CD4-positive, alpha-beta T cell treated with Interleukin-12 subunit alpha and Interleukin-12 subunit beta, for 1 hour (primary cell): ENCODE data around the gene PEX19.
"Not testable (repeated sequence)": the region's sequence is repeated elsewhere in the genome, so short reads cannot be mapped to it uniquely, and the experiment has no call there.

Experiments
- DNase-seq: peaks from one replicate; pipeline ENCODE4 v3.0.0-alpha.2; 2020

The PEX19 gene, protein sequence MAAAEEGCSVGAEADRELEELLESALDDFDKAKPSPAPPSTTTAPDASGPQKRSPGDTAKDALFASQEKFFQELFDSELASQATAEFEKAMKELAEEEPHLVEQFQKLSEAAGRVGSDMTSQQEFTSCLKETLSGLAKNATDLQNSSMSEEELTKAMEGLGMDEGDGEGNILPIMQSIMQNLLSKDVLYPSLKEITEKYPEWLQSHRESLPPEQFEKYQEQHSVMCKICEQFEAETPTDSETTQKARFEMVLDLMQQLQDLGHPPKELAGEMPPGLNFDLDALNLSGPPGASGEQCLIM

DNA sequence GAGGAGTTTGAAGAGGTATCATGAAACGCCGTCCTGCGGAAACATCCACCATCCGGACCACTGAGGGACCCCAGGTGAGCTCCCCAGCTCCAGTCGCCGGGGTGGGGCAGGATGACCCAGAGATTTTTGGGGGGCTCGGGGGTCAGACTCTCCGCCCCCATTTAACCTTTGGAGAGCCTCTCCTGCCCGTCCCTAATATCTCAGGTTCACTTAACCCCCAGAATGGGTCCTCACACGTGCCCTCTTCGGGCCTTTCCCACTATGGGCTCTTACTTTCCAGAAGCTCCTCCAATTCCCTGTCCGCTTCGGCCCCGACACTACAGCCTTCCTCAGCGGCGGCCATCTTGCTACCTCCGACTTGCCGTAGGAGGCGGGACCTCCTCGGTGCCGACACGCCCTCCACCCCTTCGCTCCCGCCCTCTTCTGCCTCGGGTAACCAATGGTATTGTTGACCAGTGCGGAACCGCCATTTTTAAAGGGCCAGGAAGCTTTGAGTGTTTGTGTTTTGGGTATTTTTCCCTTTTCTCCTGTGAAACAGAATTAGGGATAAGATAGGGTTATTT lies at the start of gene PEX19:
Gene PEX19, minus strand, starts transcription at position 352 of the 563 bp plus-strand sequence. Its CDS starts 9 bp downstream, at position 343.
- peak; percentile 93 for DNase-seq

- DNase-seq: no peak
Observed at GRCh38 chr1:160332516-160332915, 47.6 kb upstream of the PEX19 start.

GRCh38 chr1:160330119-160330518 lies 45.2 kb upstream of the PEX19 start:
- no peak for DNase-seq

- DNase-seq: no peak
Observed at GRCh38 chr1:160328184-160328583, 43.3 kb upstream of the PEX19 start.

DNA sequence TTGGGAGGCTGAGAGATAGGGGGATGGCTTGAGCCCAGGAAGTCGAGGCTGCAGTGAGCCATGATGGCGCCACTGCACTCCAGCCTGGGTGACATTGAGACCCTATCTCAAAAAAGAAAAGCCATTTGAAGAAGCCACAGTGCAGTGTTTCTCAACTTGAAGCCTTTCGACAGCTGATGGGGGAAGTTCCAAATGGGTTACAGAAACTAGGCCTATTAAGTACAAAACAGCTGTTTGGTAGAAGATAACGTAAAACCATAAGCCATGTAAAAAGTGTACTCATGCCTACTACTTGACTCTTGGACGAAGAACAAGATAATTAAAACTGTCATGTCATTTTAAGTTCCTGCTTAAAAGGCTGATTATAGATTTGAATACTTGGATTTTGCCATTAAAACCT lies 41.5 kb upstream of the PEX19 start:
- no peak for DNase-seq

- DNase-seq: no peak
Observed at GRCh38 chr1:160325252-160325651, 40.3 kb upstream of the PEX19 start.

DNA sequence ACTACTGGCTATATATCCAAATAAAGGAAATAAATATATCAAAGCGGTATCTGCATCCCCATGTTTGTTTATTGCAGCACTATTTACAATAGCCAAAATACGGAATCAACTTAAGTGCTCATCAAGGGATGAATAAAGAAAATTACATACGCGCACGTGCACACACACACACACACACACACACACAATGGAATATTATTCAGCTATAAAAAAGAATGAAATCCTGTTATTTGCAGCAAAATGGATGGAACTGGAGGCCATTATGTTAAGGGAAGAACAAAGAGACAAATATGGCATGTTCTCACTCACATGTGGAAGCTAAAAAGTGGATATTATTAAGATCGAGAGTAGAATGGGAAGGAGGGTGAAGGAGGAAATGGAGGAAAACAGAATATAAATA lies 37.9 kb upstream of the PEX19 start:
- no peak for DNase-seq

GRCh38 chr1:160315359-160315758 lies 30.4 kb upstream of the PEX19 start:
- DNase-seq: no peak

DNA sequence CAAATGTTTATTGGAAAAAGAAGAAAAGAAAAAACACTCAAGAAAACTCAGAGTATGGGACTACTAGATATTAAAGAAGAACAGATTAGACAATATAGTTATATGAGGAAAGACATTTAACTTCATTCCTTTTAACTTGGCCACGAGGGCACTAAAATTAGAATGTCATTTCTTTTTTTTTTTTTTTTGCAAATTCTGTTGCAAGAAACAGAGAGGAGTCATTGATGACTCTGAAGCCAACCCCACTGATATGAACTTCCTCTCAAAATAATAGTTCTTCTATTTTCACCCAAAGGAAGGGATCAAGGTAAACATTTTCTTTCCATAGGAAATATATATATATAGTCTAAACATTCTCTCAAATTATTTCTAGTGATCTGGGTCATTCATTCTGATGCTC lies 24.6 kb upstream of the PEX19 start:
- DNase-seq: no peak

DNA sequence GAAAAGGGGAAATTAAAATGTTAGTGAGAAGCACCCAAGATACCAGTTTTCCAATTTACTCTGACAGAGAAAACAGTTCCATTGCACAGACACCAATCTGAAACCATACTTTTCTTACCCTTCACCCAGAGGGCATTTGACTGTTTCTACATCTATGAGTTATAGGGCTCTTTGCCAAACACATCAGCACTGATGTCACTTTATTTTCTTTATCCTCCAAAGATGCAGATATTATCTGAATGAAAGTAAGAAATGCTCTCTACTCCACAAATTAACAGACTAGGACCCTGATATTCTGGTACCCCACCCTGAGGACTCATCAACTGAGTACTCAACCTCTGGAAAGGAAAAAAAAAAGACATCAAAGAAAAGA lies 24.2 kb upstream of the PEX19 start:
- no peak for DNase-seq

DNA sequence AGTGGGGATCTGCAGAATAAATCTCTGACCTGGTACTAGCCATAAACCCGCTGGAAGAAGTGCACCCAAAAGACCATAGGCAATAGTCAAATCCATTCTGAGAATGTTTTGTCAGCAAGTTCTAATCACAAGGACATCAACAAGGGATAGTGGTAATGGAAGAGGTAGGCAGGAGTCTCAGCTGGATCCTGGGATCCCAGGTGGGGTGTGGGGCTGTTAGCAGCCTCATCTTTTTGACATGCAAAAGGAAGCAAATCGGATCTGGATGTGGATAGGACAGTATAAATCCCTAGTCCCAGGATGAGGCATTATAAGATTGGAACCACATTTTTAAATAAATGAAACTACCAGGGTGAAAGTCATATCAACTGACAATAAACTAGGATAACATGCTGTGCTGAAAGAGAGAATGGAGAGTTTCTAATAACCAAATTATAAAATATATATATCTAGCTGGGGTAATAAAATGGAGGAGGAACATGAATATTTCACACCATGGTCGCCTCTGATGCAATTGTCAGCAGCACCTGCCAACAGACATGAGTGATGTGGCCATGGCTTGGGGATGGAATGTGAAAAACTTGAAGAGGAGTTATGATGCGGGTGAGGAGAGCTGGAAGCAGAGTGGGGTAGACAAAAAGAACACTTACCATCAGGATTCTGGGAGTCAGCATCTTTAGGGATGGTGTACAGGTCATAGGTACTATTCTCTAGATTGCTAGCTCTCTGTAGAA lies 23.7 kb upstream of the PEX19 start:
- DNase-seq: no peak

DNA sequence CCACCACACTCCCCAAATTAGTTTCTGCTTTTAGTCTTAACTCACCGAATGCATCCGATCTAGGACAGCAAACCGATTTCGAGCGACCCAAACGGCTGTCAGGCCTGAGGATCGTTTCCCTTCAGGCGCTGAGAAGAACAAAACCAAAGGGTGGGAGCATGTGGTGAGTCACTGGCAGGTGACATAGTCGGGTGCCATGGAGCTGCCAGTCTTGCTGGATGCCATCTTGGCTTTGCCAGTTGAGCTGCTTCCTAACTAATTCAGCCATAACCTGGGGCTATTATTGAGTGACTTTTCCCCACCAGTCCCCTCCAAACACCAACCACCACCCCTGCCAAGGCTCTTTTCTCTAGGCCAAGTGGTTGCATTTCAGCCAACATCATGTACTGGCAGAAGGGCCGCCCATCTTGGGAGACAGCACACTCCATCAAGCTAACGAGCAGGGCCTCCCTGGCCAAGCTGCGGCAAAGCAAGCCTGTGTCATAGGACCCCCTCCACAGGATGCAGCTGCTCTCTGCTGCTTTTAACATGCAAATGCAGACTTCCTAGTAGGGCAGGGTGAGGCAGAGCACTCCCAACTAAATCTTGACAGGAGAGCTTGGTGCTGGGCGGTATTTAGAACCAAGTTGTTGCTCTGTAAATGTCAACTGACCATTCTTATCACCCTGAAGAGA lies 22.3 kb upstream of the PEX19 start:
- no peak for DNase-seq

GRCh38 chr1:160300173-160300572 lies 15.2 kb upstream of the PEX19 start:
- no peak for DNase-seq

GRCh38 chr1:160296036-160296435 lies 11.1 kb upstream of the PEX19 start:
- no peak for DNase-seq

DNA sequence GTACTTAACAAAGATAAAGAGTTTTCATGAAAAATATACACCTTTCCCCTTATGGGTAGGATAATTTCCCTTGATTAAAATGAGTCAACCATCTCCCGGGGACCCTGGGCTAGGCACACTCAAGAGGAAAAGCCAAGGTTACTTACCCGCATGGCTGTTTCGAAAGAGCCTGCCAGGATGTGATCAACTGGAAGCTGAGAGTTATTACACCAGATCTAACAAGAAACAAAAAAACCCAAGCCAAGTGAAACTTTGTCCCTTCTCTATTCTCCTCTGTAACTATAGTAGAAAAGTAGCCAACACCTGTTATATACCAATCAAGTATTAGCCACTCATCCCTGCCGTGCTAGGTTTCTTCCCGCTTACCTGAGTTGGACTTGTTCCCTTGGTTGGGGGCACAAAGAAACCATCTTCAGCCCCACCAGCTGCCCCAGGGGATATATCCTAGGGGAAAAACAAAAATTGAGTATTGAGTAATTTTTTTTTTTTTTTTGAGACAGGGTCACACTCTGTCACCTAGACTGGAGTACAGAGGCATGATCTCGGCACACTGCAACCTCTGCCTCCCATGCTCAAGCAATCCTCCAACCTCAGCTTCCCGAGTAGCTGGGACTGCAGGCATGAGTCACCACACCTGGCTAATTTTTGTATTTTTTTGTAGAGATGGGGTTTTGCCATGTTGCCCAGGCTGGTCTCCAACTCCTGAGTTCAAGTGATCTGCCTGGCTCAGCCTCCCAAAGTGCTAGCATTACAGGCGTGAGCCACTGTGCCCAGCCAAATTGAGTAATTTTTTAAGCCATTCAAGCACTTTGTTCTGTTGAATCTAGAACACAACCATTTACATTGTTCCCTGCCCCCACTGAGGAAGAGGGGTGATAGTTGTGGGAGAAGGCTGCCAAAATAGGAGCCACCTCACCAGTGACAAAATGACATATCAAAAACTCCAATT lies 8.4 kb upstream of the PEX19 start:
- DNase-seq: no peak

DNA sequence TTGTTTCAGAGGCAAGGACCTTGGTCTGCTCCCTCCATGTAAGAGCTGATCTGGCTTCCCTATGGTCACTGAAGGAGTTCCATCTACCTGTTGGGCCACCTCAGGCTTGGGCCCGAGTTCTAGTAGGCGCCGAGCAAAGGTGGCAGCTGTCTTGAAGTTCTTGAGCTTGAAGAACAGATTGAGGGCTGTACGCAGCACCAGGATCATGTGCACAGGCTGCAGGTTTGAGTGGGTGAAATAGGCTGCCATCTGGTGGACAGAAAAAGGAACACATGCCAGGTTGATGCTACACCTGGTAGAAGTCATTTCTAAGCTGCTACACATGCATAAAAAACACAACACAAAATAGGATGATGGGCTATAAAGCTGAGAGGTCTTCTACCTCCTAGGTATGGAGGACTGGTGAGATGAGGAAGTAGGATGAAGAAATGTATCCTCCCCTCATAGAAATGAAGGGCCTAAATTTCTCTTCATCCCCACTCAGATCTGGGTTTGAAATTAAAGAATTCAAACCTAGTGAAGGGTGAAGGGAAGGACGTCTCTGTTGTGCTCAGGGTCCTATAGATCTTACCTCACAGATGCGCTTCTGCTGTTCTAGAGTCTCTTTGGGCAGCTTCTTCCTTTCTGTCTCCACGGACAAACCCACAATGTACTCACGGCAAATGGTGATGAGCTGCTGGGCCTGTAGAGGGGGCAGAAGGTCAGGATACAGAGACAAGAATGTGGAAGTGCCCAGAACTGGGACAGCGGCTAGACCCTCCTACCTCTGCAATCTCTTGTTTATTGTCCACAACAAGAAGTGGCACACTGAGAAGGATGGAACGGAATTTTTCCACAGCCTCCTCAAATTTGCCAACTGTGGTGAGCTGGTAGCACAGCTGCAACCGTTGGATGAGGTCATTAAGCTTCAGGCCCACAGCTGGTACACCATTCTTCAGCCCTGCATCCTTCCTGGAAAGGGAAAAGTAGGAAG lies 6.6 kb upstream of the PEX19 start:
- DNase-seq: peak; percentile 81

GRCh38 chr1:160287769-160288168 lies 2.8 kb upstream of the PEX19 start:
- DNase-seq: not testable (repeated sequence)

GRCh38 chr1:160285506-160285905 lies 573 bp upstream of the PEX19 start:
- no peak for DNase-seq

DNA sequence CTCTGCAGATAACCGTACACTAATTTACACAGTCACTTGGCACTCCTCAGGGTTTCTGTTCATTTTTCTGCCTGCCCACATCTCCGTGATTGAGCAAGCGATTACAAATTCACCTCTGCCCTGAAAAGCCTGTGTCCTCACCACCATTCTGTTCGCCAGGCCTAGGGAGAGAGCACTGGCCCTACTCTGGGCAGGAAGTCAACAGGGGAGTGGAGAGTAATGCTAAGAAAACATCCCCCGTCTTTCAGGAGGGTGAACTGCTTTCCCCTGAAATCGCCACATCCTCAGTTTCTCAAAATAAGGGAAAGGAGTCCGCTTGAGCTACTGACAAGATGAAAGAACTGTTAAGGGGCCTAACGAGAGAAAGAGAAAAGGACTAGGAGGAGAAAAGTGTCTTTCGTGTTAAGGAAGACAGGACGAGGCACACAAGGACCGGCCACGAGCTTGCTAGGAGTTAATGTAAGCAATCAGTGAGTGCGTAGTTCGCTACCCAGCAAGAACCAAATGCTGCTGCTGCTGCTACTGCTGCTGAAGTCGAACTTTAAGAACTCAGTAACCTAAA lies 632 bp downstream of the PEX19 start:
- DNase-seq: peak; percentile 14

DNA sequence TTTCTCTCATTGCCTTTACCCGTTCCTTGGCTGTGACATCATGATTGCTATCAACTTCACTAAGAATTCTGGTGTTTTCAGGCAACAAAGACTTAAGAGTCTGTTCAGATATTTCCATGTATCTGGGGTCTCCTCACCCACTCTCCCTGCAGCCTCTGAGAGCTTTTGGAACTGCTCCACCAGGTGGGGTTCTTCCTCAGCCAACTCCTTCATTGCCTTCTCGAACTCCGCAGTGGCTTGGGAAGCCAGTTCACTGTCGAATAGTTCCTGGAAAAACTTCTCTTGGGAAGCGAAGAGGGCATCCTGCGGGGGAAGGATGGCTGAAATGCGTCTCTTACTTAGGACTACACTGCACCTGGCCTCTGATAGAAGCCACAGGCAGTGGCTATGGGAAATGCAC lies 2.1 kb downstream of the PEX19 start:
- DNase-seq: no peak

GRCh38 chr1:160277987-160278386 lies 6.9 kb downstream of the PEX19 start:
- no peak for DNase-seq
